Spleen (tissue), 11 donors: ENCODE measurements around the gene IRS2. TPM values are rescaled to one million over a fixed set of nuclear protein-coding genes. Genes with fewer than 3 reads are reported as not detected.
A peak's percentile ranks its signal among the peaks of the same experiment; 100 is the strongest.

Experiments used
- DNase-seq: peaks from one replicate; pipeline ENCODE4 v3.0.0-alpha.2; 2020
- H3K27ac ChIP-seq, 8 donors: fragments of 200-600 bp; sonication (generic) in 7 of 8; 1 replicate in 4 of 8; 2 replicates in 4 of 8; pipeline versions ENCODE4 v1.5.0 to v1.8.0; 2016 to 2021; ENCODE audit warnings: inconsistent platforms in 4 of 8, mild to moderate bottlenecking in 4 of 8, moderate library complexity in 1 of 8
- H3K27me3 ChIP-seq, 7 donors: fragments of 200-600 bp; sonication (generic) in 6 of 7; replicated peaks in 1 of 7; 1 replicate in 4 of 7; 2 replicates in 3 of 7; pipeline versions ENCODE4 v1.5.0 to v1.8.0; 2016 to 2021; ENCODE audit warnings: inconsistent platforms in 3 of 7, mild to moderate bottlenecking in 1 of 7
- H3K36me3 ChIP-seq, 6 donors: fragments of 200-600 bp; sonication (generic) in 5 of 6; 1 replicate in 4 of 6; 2 replicates in 2 of 6; pipeline versions ENCODE4 v1.5.0 to v1.8.0; 2016 to 2021; ENCODE audit warnings: inconsistent platforms in 2 of 6
- H3K4me1 ChIP-seq, 6 donors: fragments of 200-600 bp; sonication (generic) in 5 of 6; 1 replicate in 3 of 6; 2 replicates in 3 of 6; pipeline versions ENCODE4 v1.5.0 to v1.8.0; 2016 to 2021; ENCODE audit warnings: inconsistent platforms in 3 of 6
- H3K4me3 ChIP-seq, 8 donors: fragments of 200-600 bp; sonication (generic) in 7 of 8; 1 replicate in 4 of 8; 2 replicates in 4 of 8; pipeline versions ENCODE4 v1.5.0 to v1.8.0; 2016 to 2021; ENCODE audit warnings: inconsistent platforms in 4 of 8, mild to moderate bottlenecking in 4 of 8, moderate library complexity in 2 of 8
- H3K9me3 ChIP-seq, 8 donors: fragments of 200-600 bp; sonication (generic) in 7 of 8; 1 replicate in 4 of 8; 2 replicates in 4 of 8; pipeline versions ENCODE4 v1.5.0 to v1.8.0; 2016 to 2021; ENCODE audit warnings: inconsistent platforms in 4 of 8
- POLR2A ChIP-seq, 3 donors: fragments of 450-650 bp; IDR thresholded peaks; one replicate each; pipeline ENCODE4 v1.5.1; 2017; ENCODE audit warnings: antibody characterized with exemption in 3 of 3, mild to moderate bottlenecking in 1 of 3
- POLR2AphosphoS5 ChIP-seq, 3 donors: sonication (generic); formaldehyde crosslinking; IDR thresholded peaks; one replicate each; pipeline ENCODE4 v1.5.1; 2017; ENCODE audit warnings: antibody characterized with exemption in 3 of 3
- WGBS, 5 donors: extraction: QIAGEN DNeasy Blood & Tissue Kit in 3 of 5; methylation state at CpG; one replicate each; pipeline versions ENCODE4 v1.1.5 to v1.1.7; 2013 to 2018; 5-methylcytosine and 5-hydroxymethylcytosine counted together
- intact Hi-C: fragments of 100-400 bp; cut with DNase I; formaldehyde crosslinking; loops from one replicate; pipeline ENCODE4 v1.15.0; 2023; ENCODE audit warnings: low total_unique reads
- polyA plus RNA-seq, 3 donors: library from polyadenylated mRNA; stranded (reverse); fragments of 200-250 nt; gene quantifications; one replicate each; pipeline ENCODE4 v1.2.1, GENCODE V29; 2013
- total RNA-seq, 7 donors: library from RNA; depleted of rRNA in 3 of 7; stranded (reverse); fragments of >200 nt in 3 of 7; fragmentation: NEBNext Ultra II Directional in 4 of 7; extraction: Animal tissue kit (Norgen Biotek cat#: 25700) in 4 of 7; gene quantifications; one replicate each; pipeline versions ENCODE4 v1.1.0 to v1.2.1, GENCODE V29; 2016 to 2021
- TF ChIP-seq, protein P1 (sequence below), 11 experiments: fragments of 200-600 bp in 7 of 11; fragments of 450-650 bp in 4 of 11; sonication (generic) in 4 of 11; IDR thresholded peaks in 8 of 11; conservative IDR thresholded peaks in 3 of 11; 1 replicate in 7 of 11; 2 replicates in 4 of 11; pipeline versions ENCODE4 v1.4.0 to v1.8.0; 2016 to 2021; ENCODE audit warnings: antibody characterized with exemption in 11 of 11, inconsistent platforms in 4 of 11, mild to moderate bottlenecking in 1 of 11
- donor health status: healthy with polysubstance abuse.
- donor health status: DM: no; HTN: no; CAD: no; lungs with moderate emphysema.
- donor health status: DM: no; HTN: no; CAD: no.
- donor health status: Bipolar disorder and iron deficiency.
- donor health status: healthy.
- donor health status: DM: no; HTN: no; CAD: no.
- donor health status: DM: yes; HTN: yes; CAD: no.

Gene IRS2
- total and polyA plus RNA-seq, 10 donors = 1.4 to 31.3 (median 13.5) TPM

DNA sequence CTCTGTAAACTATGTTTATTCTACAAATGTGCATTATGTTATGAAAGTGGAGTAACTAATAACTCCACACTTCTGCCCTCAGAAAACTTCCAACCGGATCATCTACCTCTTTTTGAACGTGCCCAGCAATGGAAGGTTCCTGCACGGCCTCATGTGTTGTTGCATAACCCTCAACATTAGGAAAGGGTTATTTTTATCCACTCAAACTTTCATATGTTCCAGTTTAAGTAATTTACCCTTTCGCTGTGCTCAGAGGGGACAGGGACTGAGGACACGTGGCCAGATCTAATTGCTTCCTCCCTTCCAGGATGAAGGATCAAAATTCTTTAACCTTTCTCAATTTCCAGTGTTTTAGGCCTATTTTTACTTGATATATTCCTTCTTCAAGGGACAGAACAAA, 29.6 kb downstream of the IRS2 start:
- intact Hi-C loops = no loop called here

DNA sequence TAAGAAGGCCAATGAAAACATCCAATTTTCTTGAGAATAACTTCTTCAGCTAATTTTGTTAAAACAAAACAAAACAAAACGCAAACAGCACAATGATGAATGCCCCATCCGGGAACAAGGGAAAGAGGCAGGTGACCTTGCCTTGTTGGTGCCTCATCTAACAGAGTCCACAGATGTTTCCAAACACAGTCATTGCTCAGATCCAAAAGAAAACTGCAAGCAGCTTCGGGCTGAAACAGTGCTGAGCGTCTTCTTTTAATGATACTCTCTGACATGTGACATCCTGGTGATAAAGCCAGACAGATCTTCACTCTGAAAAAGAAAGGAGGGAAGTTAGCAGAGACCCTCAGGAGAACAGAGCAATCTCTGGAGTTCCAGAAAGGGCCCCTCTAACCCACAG, 30.4 kb downstream of the IRS2 start:
- H3K36me3 ChIP-seq = peaks cover 0 to 58% (median 14%) of the 10 kb centered on the region in 6 donors

More for the DNA sequence above, 29.6 kb downstream of the IRS2 start:
- Histone ChIP-seq H3K27ac (peak overlapping the region in 1 of 8 donors; percentile 22), H3K27me3 (no peaks in the 10 kb centered on the region), H3K4me3 (no peak overlapping the region), H3K4me1 (peaks cover 0 to 19% (median 2%) of the 10 kb centered on the region in 6 donors), H3K36me3 (peaks cover 0 to 53% (median 14%) of the 10 kb centered on the region in 6 donors), H3K9me3 (no peaks in the 10 kb centered on the region)
- 33 to 72% (median 52%) methylated on average over 5 of the region's 5 CpGs for WGBS, 5 donors
- DNase-seq = no peak
- peak in 1 of 3 donors; percentile 15 for TF ChIP-seq POLR2AphosphoS5 (IDR thresholded peaks at IDR 0.05)
- TF ChIP-seq, protein P1, sequence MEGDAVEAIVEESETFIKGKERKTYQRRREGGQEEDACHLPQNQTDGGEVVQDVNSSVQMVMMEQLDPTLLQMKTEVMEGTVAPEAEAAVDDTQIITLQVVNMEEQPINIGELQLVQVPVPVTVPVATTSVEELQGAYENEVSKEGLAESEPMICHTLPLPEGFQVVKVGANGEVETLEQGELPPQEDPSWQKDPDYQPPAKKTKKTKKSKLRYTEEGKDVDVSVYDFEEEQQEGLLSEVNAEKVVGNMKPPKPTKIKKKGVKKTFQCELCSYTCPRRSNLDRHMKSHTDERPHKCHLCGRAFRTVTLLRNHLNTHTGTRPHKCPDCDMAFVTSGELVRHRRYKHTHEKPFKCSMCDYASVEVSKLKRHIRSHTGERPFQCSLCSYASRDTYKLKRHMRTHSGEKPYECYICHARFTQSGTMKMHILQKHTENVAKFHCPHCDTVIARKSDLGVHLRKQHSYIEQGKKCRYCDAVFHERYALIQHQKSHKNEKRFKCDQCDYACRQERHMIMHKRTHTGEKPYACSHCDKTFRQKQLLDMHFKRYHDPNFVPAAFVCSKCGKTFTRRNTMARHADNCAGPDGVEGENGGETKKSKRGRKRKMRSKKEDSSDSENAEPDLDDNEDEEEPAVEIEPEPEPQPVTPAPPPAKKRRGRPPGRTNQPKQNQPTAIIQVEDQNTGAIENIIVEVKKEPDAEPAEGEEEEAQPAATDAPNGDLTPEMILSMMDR (IDR thresholded peaks at IDR 0.05 in 8 of 11, conservative IDR thresholded peaks at IDR 0.05 in 3 of 11) = no peak

DNA sequence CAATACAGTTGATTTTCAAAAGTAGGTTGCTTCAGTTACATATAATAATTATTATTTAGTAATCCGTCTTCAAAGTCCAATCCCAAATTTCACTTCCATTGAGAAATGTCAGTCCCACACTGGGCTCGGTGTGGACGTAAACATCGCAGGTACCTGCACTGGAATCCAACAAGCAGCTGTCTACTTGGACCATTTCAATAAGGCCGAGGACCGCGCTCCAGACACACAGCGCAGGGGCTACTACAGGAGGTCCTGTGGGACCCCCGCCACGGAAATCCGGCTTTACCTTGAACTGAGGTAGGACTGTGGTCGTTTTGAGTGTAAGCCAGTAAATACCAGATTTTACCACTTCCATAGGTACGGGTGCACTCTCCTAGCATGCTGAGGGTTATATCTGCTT, 30.8 kb downstream of the IRS2 start:
- no peaks in the 10 kb centered on the region for H3K27me3 ChIP-seq
- 93 to 98% (median 95%) methylated on average over 13 of the region's 13 CpGs for WGBS, 5 donors
- no peak overlapping the region for H3K4me3 ChIP-seq
- DNase-seq = no peak
- no peaks in the 10 kb centered on the region for H3K9me3 ChIP-seq
- intact Hi-C loops = no loop called here
- H3K27ac ChIP-seq = no peak overlapping the region
- TF ChIP-seq POLR2A (IDR thresholded peaks at IDR 0.05) = no peak
- TF ChIP-seq, protein P1 (IDR thresholded peaks at IDR 0.05 in 8 of 11, conservative IDR thresholded peaks at IDR 0.05 in 3 of 11) = no peak
- TF ChIP-seq POLR2AphosphoS5 (IDR thresholded peaks at IDR 0.05) = no peak
- H3K36me3 ChIP-seq = peaks cover 0 to 58% (median 14%) of the 10 kb centered on the region in 6 donors
- H3K4me1 ChIP-seq = peaks cover 0 to 17% (median 2%) of the 10 kb centered on the region in 6 donors

More for the DNA sequence above, 30.4 kb downstream of the IRS2 start:
- Histone ChIP-seq H3K4me3 (no peak overlapping the region), H3K4me1 (peaks cover 0 to 19% (median 2%) of the 10 kb centered on the region in 6 donors), H3K27me3 (no peaks in the 10 kb centered on the region), H3K27ac (no peak overlapping the region), H3K9me3 (no peaks in the 10 kb centered on the region)
- intact Hi-C loops = no loop called here
- 83 to 87% (median 85%) methylated on average over 4 of the region's 4 CpGs for WGBS, 5 donors
- no peak for DNase-seq
- TF ChIP-seq, protein P1 (IDR thresholded peaks at IDR 0.05 in 8 of 11, conservative IDR thresholded peaks at IDR 0.05 in 3 of 11) = no peak
- TF ChIP-seq POLR2AphosphoS5 (IDR thresholded peaks at IDR 0.05) (no peak), POLR2A (IDR thresholded peaks at IDR 0.05) (no peak)

DNA sequence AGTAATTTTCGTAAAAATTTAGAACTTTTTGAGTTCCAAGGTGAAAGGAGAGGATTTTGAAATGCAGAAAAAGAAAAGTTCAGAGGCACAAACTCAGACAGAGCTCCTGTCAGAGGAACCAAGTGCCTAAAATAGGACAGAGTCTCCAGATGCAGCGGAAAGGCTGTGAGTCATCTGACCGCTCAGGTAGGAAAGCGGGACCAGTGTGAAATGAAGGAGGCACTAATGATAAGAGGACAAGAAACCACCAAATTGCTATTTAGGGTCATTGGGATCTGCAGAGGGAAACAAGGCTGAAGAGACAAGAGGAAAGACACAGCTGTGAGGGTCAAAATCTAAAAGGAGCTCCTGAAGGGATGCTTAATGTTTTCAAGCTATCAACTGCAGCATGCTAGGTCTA, 34.9 kb downstream of the IRS2 start:
- H3K4me3 ChIP-seq = no peak overlapping the region
- 79 to 87% (median 86%) methylated on average over 4 of the region's 4 CpGs for WGBS, 5 donors
- TF ChIP-seq, protein P1 (IDR thresholded peaks at IDR 0.05 in 8 of 11, conservative IDR thresholded peaks at IDR 0.05 in 3 of 11) = no peak
- no peak for TF ChIP-seq POLR2AphosphoS5 (IDR thresholded peaks at IDR 0.05)
- no peak for TF ChIP-seq POLR2A (IDR thresholded peaks at IDR 0.05)
- no peak for DNase-seq
- no peaks in the 10 kb centered on the region for H3K9me3 ChIP-seq
- intact Hi-C loops = no loop called here
- H3K4me1 ChIP-seq = peaks cover 0 to 3% (median 0%) of the 10 kb centered on the region in 6 donors
- H3K36me3 ChIP-seq = peaks cover 0 to 52% (median 14%) of the 10 kb centered on the region in 6 donors
- peaks cover 0 to 5% (median 0%) of the 10 kb centered on the region in 7 donors for H3K27me3 ChIP-seq
- no peak overlapping the region for H3K27ac ChIP-seq
